Motor neuron (in vitro differentiated cells): ENCODE data around the gene BBS12. TPM values are rescaled to one million over a fixed set of nuclear protein-coding genes. Genes with fewer than 3 reads are reported as not detected.

Experiments
- total RNA-seq, 8 experiments: library from RNA; unstranded; fragments of 300-600 nt; gene quantifications; 2 replicates each; pipeline versions ENCODE4 v1.2.3 to v1.2.4, GENCODE V29; 2022

BBS12 gene
- total RNA-seq, 8 experiments from 2014 or later: 2.4 to 10.3 (median 4.3) TPM

Other genes starting within 250 kb of the BBS12 start
- gene IL21, start 111.6 kb upstream of the BBS12 start, total RNA-seq: under 1 TPM in 3 of 8 experiments, not detected in 5; 0.09 to 0.41 (median 0.21) TPM
- gene FGF2, start 94.1 kb downstream of the BBS12 start, total RNA-seq: 10 to 100 TPM in 4 of 8 experiments, 1 to 10 TPM in 4; 6.0 to 40.3 (median 9.5) TPM
- 10 to 100 TPM in 3 of 8 experiments, 1 to 10 TPM in 5; 6.6 to 14.2 (median 9.7) TPM for gene NUDT6, start 189.9 kb downstream of the BBS12 start, total RNA-seq